GM18517 (cell line): Measurements from ENCODE around the gene CD274.
"Not testable (repeated sequence)": the region's sequence is repeated elsewhere in the genome, so short reads cannot be mapped to it uniquely, and the experiment has no call there.

Experiments used
- ATAC-seq: cut with Tn5 transposase; IDR thresholded peaks from one replicate; pipeline ENCODE4 v1.9.1; 2021; ENCODE audit warnings: mild to moderate bottlenecking, moderate library complexity; ENCODE audit not compliant: unreplicated experiment

Gene CD274

GRCh38 chr9:5450359-5451091 is at the start of gene CD274:
Gene CD274 (plus strand): TSS chr9:5450542. CDS start chr9:5456114, 5,572 bp downstream.
- peak; percentile 50 for ATAC-seq

DNA sequence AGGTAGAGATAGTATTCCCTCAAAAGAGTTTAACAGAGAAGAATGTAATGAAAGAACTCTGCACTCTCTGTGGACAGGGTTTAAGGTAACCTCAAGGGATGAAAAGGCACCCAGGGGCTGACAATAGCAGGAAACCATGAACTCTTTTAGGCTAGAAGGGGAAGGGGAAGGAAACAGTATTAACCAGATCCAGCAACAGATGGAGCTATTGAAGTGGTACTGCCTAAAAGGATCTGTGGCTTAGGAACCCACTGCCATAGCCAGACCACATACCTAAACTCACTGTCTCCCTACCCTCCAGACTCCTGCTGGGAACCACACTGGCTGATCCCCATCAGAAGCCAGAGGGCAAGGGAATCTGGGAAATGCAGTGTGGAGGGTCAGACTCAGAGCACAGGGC is 48.1 kb upstream of the CD274 start:
- ATAC-seq, result no peak

DNA sequence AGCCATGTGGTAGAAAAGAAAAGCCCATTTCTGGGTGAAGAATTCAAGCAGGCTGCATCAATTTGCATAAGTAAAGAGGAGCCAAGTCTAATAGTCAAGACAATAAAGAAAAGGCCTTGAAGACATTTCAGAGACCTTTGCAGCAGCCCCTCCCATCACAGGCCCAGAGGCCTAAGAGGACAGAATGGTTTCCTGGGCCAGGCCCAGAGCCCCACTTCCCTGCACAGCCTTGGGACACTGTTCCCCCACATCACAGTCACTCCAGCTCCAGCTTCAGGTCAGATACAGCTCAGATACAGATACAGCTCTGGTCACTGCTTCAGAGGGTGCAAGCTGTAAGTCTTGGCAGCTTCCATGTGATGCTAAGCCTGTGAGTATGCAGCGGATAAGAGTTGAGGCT is 41.7 kb upstream of the CD274 start:
- no peak for ATAC-seq

- ATAC-seq, result no peak
These were observed 33.4 kb upstream of the CD274 start for GRCh38 chr9:5416953-5417352.

DNA sequence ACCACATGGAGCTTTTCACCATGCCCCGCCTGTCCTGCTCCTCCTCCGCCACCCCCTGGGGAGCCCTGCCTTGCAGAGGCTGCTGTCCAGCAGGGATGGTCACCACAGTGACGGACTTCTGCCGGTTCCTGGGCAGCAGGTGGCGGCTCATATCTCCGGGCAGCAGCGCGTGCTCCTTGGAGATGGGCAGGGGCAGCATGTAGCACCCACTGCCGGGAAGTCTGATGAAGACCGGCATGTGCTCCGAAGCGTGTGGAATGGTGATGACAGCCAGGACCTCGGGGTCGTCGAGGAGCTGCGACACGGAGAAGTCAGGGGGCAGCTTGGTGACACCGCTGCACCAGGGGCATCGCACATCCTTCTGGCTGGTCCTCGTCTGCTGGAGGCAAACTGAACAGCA is 31.9 kb upstream of the CD274 start:
- ATAC-seq, result no peak

- no peak for ATAC-seq
These were observed 30.4 kb upstream of the CD274 start for GRCh38 chr9:5419987-5420386.

- ATAC-seq, result no peak
These were observed 29.2 kb upstream of the CD274 start for GRCh38 chr9:5421163-5421562.

- no peak for ATAC-seq
These were observed 28.1 kb upstream of the CD274 start for GRCh38 chr9:5422276-5422675.

DNA sequence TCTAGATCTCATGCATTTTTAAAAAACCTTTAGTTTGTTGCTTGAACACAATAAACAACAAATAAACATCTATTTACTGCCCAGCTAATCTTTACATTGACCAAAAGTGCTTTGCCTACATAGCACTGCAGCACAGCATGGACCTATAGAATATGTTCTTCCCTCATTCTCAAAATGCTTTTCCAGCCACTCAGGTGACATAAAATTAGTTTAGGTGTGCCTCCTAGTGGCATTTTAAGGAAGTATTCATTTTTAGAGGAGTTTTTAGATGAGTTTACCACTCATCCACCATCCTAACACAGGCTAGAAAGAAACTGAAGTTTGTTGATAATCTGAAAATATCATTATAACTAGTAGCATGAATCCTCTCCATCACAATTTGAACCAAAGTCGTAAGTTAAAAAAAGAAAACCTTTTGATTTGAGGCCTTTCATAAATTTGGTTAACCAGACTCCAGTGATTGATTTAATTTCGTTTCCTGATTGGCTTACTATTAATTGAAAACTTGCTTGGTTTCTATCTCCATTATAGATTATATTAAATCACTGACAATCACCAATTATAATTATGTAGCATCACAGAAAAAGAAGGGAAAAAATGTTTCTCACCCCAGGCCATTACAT is 25.2 kb upstream of the CD274 start:
- ATAC-seq, result no peak

DNA sequence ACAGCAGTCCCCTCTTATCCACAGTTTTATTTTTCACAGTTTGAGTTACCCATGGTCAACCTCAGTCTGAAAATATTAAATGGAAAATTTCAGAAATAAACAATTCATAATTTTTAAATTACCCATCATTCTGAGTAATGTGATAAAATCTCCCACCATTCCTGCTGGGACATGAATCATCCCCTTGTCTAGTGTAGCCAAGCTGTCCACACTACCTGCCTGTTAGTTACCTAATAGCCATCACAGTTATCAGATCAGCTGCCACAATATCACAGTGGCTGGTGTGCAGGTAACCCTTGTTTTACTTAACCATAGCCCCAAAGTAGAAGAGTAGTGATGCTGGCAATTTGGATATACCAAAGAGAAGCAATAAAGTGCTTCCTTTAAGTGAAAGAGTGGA is 23.3 kb upstream of the CD274 start:
- no peak for ATAC-seq

GRCh38 chr9:5428172-5428571 is 22.2 kb upstream of the CD274 start:
- ATAC-seq, result no peak

GRCh38 chr9:5428794-5429528 is 21.4 kb upstream of the CD274 start:
- no peak for ATAC-seq

- ATAC-seq, result no peak
These were observed 20.3 kb upstream of the CD274 start for GRCh38 chr9:5429873-5430564.

DNA sequence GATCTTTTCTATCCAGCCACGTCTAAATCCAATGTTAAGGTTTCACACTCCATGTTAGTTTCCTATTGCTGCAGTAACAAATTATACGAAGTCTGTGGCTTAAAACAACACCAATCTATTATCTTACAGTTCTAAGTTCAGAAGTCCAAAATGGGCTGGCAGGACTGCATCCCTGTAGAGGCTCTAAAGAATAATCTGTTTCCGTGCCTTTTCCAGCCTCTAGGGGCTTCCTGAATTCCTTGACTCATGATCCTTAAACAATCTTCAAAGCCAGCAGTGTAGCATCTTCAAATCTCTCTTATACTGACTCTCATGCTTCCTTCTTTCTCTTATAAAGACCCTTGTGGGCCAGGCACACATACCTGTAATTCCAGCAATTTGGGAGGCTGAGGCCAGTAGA is 19.4 kb upstream of the CD274 start:
- ATAC-seq, result no peak

DNA sequence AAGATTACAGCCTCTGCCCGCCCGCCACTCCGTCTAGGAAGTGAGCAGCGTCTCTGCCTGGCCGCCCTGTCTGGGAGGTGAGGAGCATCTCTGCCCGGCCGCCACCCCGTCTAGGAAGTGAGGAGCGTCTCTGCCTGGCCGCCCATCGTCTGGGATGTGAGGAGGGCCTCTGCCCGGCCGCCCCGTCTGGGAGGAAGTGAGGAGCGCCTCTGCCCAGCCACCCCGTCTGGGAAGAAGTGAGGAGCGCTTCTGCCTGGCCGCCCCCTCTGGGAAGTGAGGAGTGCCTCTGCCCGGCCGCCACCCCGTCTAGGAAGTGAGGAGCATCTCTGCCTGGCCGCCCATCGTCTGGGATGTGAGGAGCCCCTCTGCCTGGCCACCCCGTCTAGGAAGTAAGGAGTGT is 17.5 kb upstream of the CD274 start:
- ATAC-seq, result not testable (repeated sequence)

GRCh38 chr9:5433328-5433727 is 17.0 kb upstream of the CD274 start:
- ATAC-seq, result not testable (repeated sequence)

- ATAC-seq, result not testable (repeated sequence)
These were observed 16.2 kb upstream of the CD274 start for GRCh38 chr9:5433841-5434810.

DNA sequence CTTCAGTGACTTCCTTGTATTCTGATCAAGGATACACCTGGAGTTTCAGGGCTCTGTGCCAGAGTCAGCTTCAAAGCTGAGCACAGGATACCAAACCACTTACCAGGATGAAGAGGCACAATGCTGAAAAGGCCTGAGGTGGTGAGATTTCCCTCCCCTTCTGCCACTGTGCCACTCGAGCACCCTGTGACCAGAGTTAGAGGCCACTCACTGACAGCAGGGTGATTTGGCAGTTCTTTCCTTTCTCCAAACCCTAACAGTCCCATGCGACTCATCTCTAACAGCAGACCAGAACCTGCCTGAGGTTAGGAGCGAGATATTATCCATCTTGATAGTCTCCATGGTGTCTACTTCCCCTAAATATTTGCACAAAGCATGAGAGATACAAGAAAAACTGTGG is 14.4 kb upstream of the CD274 start:
- no peak for ATAC-seq

GRCh38 chr9:5436441-5436840 is 13.9 kb upstream of the CD274 start:
- ATAC-seq, result no peak
